Loucy (cell line): ENCODE data around the gene TTC39B.

Experiments used
- H2AFZ ChIP-seq: fragments of 200-600 bp; sonication (generic); 2 replicates; pipeline ENCODE4 v1.6.0; 2016; ENCODE audit warnings: antibody characterized with exemption, mild to moderate bottlenecking, low read length, moderate library complexity
- H3F3A ChIP-seq: fragments of 200-600 bp; 2 replicates; pipeline ENCODE4 v1.6.0; 2016; ENCODE audit warnings: antibody characterized with exemption, low read depth, mild to moderate bottlenecking
- H3K27me3 ChIP-seq: fragments of 200-600 bp; sonication (generic); 2 replicates; pipeline ENCODE4 v1.6.1; 2014; ENCODE audit warnings: low read length, mild to moderate bottlenecking; ENCODE audit not compliant: insufficient read depth, poor library complexity, severe bottlenecking
- H3K36me3 ChIP-seq: fragments of 200-600 bp; sonication (generic); 2 replicates; pipeline ENCODE4 v1.6.1; 2016; ENCODE audit warnings: low read length; ENCODE audit not compliant: insufficient read depth
- H3K4me1 ChIP-seq: fragments of 200-600 bp; sonication (generic); 2 replicates; pipeline ENCODE4 v1.5.1; 2014; ENCODE audit warnings: low read length, mild to moderate bottlenecking; ENCODE audit not compliant: insufficient read depth, poor library complexity, severe bottlenecking
- H3K4me2 ChIP-seq: fragments of 200-600 bp; sonication (generic); 2 replicates; pipeline ENCODE4 v1.6.0; 2014; ENCODE audit warnings: antibody characterized with exemption, low read length, low read depth, mild to moderate bottlenecking; ENCODE audit not compliant: poor library complexity, severe bottlenecking
- H3K4me3 ChIP-seq: fragments of 200-600 bp; sonication (generic); 2 replicates; pipeline ENCODE4 v1.5.1; 2014; ENCODE audit warnings: low read length, mild to moderate bottlenecking, mixed read lengths; ENCODE audit not compliant: poor library complexity, severe bottlenecking
- H3K79me2 ChIP-seq: fragments of 200-600 bp; sonication (generic); 2 replicates; pipeline ENCODE4 v1.6.1; 2014; ENCODE audit warnings: low read length; ENCODE audit not compliant: insufficient read depth
- H3K9ac ChIP-seq: fragments of 200-600 bp; sonication (generic); 2 replicates; pipeline ENCODE4 v1.6.0; 2014; ENCODE audit warnings: mild to moderate bottlenecking, low read depth, low read length, moderate library complexity; ENCODE audit not compliant: poor library complexity, severe bottlenecking
- H3K9me2 ChIP-seq: fragments of 200-600 bp; sonication (generic); replicated peaks from 2 replicates; pipeline ENCODE4 v1.6.1; 2016; ENCODE audit warnings: low read depth, low read length, mixed read lengths
- H3K9me3 ChIP-seq: fragments of 200-600 bp; sonication (generic); 2 replicates; pipeline ENCODE4 v1.6.1; 2014; ENCODE audit warnings: mild to moderate bottlenecking, antibody characterized with exemption, low read length, low read depth; ENCODE audit not compliant: insufficient read depth
- H4K20me1 ChIP-seq: fragments of 200-600 bp; sonication (generic); 2 replicates; pipeline ENCODE4 v1.6.0; 2014; ENCODE audit warnings: antibody characterized with exemption, low read length, mild to moderate bottlenecking; ENCODE audit not compliant: insufficient read depth, poor library complexity, severe bottlenecking
- EZH2phosphoT487 ChIP-seq: fragments of 200-600 bp; IDR thresholded peaks from 2 replicates; pipeline ENCODE4 v1.6.1; 2018; ENCODE audit warnings: antibody characterized with exemption, mild to moderate bottlenecking, moderate library complexity, borderline replicate concordance
- TF ChIP-seq, protein P1 (sequence below): fragments of 200-600 bp; sonication (generic); conservative IDR thresholded peaks from 2 replicates; pipeline ENCODE4 v1.5.1; 2014; ENCODE audit warnings: mild to moderate bottlenecking, antibody characterized with exemption, low read length

The TTC39B gene

DNA sequence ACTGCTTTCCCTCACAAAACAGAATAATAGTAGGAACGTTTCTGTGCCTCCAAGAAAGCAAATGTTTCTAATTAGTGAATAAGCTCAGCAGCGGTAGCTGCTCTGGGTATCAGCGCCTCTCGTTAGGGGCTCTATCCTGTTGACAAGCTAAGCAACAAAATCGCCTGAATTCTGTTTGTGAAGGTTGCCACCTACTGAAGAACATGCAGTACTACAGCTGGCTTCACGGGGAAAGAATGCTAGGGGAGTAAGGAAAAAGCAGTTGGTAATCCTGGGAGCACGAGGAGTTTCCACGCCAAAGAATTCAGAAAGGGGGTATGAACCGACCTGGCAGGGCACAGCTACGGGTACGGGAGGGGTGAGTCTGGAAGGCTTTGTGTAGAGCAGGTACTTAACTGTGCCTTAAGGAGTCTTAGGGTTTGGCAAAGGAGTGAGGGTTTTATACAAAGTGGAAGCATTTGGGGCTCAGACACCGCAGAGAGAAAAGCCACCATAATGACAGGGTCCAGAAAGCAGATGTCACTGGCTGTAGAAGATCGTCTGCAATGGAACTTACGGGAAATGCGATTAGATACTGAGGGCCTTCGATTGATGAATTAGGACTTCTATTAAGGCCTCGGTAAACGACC lies 171.7 kb downstream of the TTC39B start:
- no peaks in the 10 kb centered on the region for H3K27me3 ChIP-seq
- no peaks in the 10 kb centered on the region for H3F3A ChIP-seq
- no peaks in the 10 kb centered on the region for H4K20me1 ChIP-seq
- H3K4me2 ChIP-seq, result peak overlapping the region; percentile 60
- H2AFZ ChIP-seq, result peak overlapping the region; percentile 88
- TF ChIP-seq EZH2phosphoT487, result no peak
- TF ChIP-seq, protein P1, sequence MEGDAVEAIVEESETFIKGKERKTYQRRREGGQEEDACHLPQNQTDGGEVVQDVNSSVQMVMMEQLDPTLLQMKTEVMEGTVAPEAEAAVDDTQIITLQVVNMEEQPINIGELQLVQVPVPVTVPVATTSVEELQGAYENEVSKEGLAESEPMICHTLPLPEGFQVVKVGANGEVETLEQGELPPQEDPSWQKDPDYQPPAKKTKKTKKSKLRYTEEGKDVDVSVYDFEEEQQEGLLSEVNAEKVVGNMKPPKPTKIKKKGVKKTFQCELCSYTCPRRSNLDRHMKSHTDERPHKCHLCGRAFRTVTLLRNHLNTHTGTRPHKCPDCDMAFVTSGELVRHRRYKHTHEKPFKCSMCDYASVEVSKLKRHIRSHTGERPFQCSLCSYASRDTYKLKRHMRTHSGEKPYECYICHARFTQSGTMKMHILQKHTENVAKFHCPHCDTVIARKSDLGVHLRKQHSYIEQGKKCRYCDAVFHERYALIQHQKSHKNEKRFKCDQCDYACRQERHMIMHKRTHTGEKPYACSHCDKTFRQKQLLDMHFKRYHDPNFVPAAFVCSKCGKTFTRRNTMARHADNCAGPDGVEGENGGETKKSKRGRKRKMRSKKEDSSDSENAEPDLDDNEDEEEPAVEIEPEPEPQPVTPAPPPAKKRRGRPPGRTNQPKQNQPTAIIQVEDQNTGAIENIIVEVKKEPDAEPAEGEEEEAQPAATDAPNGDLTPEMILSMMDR, result peak; percentile 97
- H3K36me3 ChIP-seq, result no peaks in the 10 kb centered on the region
- H3K9ac ChIP-seq, result peak overlapping the region; percentile 15
- H3K79me2 ChIP-seq, result no peaks in the 10 kb centered on the region
- no peaks in the 10 kb centered on the region for H3K9me2 ChIP-seq
- peaks cover 9% of the 10 kb centered on the region for H3K4me1 ChIP-seq
- no peaks in the 10 kb centered on the region for H3K9me3 ChIP-seq
- H3K4me3 ChIP-seq, result peak overlapping the region; percentile 37

DNA sequence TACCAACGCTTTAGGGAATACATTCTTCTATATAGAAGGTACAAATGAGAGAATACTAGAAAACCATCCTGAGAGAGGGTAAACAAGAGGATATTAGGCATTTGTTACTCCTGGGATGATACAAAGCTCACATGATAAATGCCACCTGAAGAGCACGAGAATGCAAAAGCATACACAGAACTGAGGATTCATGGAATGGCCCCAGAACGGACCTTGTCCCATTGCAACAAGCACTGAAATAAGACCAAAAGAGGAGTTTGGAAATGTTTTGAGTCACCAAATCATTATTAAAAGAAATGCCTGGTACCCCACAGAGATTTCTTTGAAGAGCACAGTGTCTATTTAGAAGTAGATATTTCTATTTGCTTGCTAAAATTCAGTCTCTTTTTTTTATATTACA lies 173.5 kb downstream of the TTC39B start:
- H3F3A ChIP-seq, result no peaks in the 10 kb centered on the region
- H3K4me1 ChIP-seq, result peaks cover 9% of the 10 kb centered on the region
- H3K27me3 ChIP-seq, result no peaks in the 10 kb centered on the region
- no peaks in the 10 kb centered on the region for H3K79me2 ChIP-seq
- no peaks in the 10 kb centered on the region for H3K9me2 ChIP-seq
- H4K20me1 ChIP-seq, result no peaks in the 10 kb centered on the region
- no peak overlapping the region for H3K4me2 ChIP-seq
- H2AFZ ChIP-seq, result no peak overlapping the region
- no peak overlapping the region for H3K9ac ChIP-seq
- H3K36me3 ChIP-seq, result no peaks in the 10 kb centered on the region
- H3K9me3 ChIP-seq, result no peaks in the 10 kb centered on the region
- TF ChIP-seq EZH2phosphoT487, result no peak
- TF ChIP-seq, protein P1, result no peak
- no peak overlapping the region for H3K4me3 ChIP-seq

DNA sequence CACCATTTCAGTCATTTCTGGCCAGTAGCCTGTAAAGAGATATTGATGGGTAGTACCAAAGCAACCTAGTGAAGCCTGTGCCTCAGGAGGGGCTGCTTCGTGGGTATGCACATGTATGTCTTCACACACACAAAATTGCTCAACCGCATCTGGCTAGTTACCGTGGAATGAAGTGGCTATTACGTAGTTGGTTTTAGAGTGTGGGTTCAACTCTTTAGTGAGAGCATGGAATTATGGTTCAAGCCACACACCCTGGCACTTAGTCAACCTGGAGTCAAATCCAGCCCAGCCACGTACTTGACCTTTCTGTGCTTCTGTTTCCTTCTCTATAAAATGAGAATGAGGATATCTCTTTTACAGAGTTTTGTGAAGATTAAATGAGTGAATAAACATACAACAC lies 174.9 kb downstream of the TTC39B start:
- no peaks in the 10 kb centered on the region for H3K9me3 ChIP-seq
- peaks cover 10% of the 10 kb centered on the region for H3K27me3 ChIP-seq
- H3K4me1 ChIP-seq, result peaks cover 9% of the 10 kb centered on the region
- no peak overlapping the region for H3K4me2 ChIP-seq
- no peaks in the 10 kb centered on the region for H4K20me1 ChIP-seq
- no peaks in the 10 kb centered on the region for H3F3A ChIP-seq
- no peaks in the 10 kb centered on the region for H3K36me3 ChIP-seq
- no peaks in the 10 kb centered on the region for H3K79me2 ChIP-seq
- no peak overlapping the region for H3K4me3 ChIP-seq
- H2AFZ ChIP-seq, result no peak overlapping the region
- TF ChIP-seq, protein P1, result no peak
- TF ChIP-seq EZH2phosphoT487, result no peak
- H3K9ac ChIP-seq, result no peak overlapping the region
- no peaks in the 10 kb centered on the region for H3K9me2 ChIP-seq
